Measurements from ENCODE around the gene R3HDM2.

R3HDM2 gene

GRCh38 chr12:57221169-57221917, 209.5 kb downstream of the R3HDM2 start:
- no peak for DNase-seq
- H3K4me3 ChIP-seq: no peak overlapping the region
- H3K4me1 ChIP-seq: peaks cover 0 to 17% (median 12%) of the 10 kb centered on the region in 4 donors
- TF ChIP-seq CTCF (IDR thresholded peaks at IDR 0.05): no peak
- peaks cover 5 to 97% of the 10 kb centered on the region in 2 donors for H3K27me3 ChIP-seq
- H3K27ac ChIP-seq: no peak overlapping the region
- intact Hi-C loops (cut with DNase I; ENCODE audit: low total_unique reads): no loop called here
- H3K9me3 ChIP-seq: no peaks in the 10 kb centered on the region
- no peaks in the 10 kb centered on the region for H3K36me3 ChIP-seq

GRCh38 chr12:57220770-57221168, 210.1 kb downstream of the R3HDM2 start:
- H3K27me3 ChIP-seq: peaks cover 5 to 97% of the 10 kb centered on the region in 2 donors
- intact Hi-C loops (cut with DNase I; ENCODE audit: low total_unique reads): no loop called here

GRCh38 chr12:57219993-57220754, 210.7 kb downstream of the R3HDM2 start:
- Histone ChIP-seq H3K27ac (no peak overlapping the region), H3K4me3 (no peak overlapping the region), H3K27me3 (peaks cover 5 to 97% of the 10 kb centered on the region in 2 donors), H3K36me3 (no peaks in the 10 kb centered on the region), H3K4me1 (peaks cover 0 to 28% (median 21%) of the 10 kb centered on the region in 4 donors), H3K9me3 (no peaks in the 10 kb centered on the region)
- TF ChIP-seq CTCF (IDR thresholded peaks at IDR 0.05): no peak
- DNase-seq: peak in 1 of 2 donors; percentile 19
- intact Hi-C loops (cut with DNase I; ENCODE audit: low total_unique reads): no loop called here

More at GRCh38 chr12:57220770-57221168, 210.1 kb downstream of the R3HDM2 start:
- DNase-seq: no peak
- peaks cover 0 to 23% (median 17%) of the 10 kb centered on the region in 4 donors for H3K4me1 ChIP-seq
- no peak overlapping the region for H3K27ac ChIP-seq
- no peak overlapping the region for H3K4me3 ChIP-seq
- TF ChIP-seq CTCF (IDR thresholded peaks at IDR 0.05): no peak
- no peaks in the 10 kb centered on the region for H3K9me3 ChIP-seq
- H3K36me3 ChIP-seq: no peaks in the 10 kb centered on the region

GRCh38 chr12:57219205-57219992, 211.4 kb downstream of the R3HDM2 start:
- Histone ChIP-seq H3K27ac (no peak overlapping the region), H3K9me3 (no peaks in the 10 kb centered on the region), H3K4me1 (peaks cover 0 to 35% (median 24%) of the 10 kb centered on the region in 4 donors), H3K27me3 (peaks cover 5 to 95% of the 10 kb centered on the region in 2 donors), H3K36me3 (no peaks in the 10 kb centered on the region), H3K4me3 (no peak overlapping the region)
- DNase-seq: no peak
- no peak for TF ChIP-seq CTCF (IDR thresholded peaks at IDR 0.05)
- intact Hi-C loops (cut with DNase I; ENCODE audit: low total_unique reads): no loop called here

GRCh38 chr12:57218030-57218853, 212.6 kb downstream of the R3HDM2 start:
- Histone ChIP-seq H3K9me3 (no peaks in the 10 kb centered on the region), H3K27ac (no peak overlapping the region), H3K27me3 (peaks cover 5 to 84% of the 10 kb centered on the region in 2 donors), H3K36me3 (no peaks in the 10 kb centered on the region), H3K4me1 (peaks cover 0 to 47% (median 34%) of the 10 kb centered on the region in 4 donors), H3K4me3 (no peak overlapping the region)
- no peak for TF ChIP-seq CTCF (IDR thresholded peaks at IDR 0.05)
- DNase-seq: no peak
- intact Hi-C loops (cut with DNase I; ENCODE audit: low total_unique reads): no loop called here

Data from tibial artery (tissue), 4 donors.